HG03571 (cell line): ENCODE results near the gene SPOCK2.

Source experiments
- ATAC-seq: cut with Tn5 transposase; IDR thresholded peaks from one replicate; pipeline ENCODE4 v1.9.1; 2021; ENCODE audit not compliant: unreplicated experiment

The SPOCK2 gene

GRCh38 chr10:72058347-72058898, 29.9 kb downstream of the SPOCK2 start:
- ATAC-seq: no peak

GRCh38 chr10:72056932-72057751, 31.2 kb downstream of the SPOCK2 start:
- no peak for ATAC-seq

GRCh38 chr10:72056113-72056512, 32.2 kb downstream of the SPOCK2 start:
- no peak for ATAC-seq

GRCh38 chr10:72053690-72054089, 34.7 kb downstream of the SPOCK2 start:
- ATAC-seq: no peak

- no peak for ATAC-seq
These were observed 37.5 kb downstream of the SPOCK2 start for GRCh38 chr10:72050873-72051272.

GRCh38 chr10:72049969-72050781, 38.2 kb downstream of the SPOCK2 start:
- no peak for ATAC-seq

GRCh38 chr10:72049472-72049871, 38.9 kb downstream of the SPOCK2 start:
- no peak for ATAC-seq

GRCh38 chr10:72048450-72049124, 39.8 kb downstream of the SPOCK2 start:
- ATAC-seq: peak; percentile 55

GRCh38 chr10:72045586-72045985, 42.8 kb downstream of the SPOCK2 start:
- no peak for ATAC-seq

GRCh38 chr10:72044417-72045041, 43.8 kb downstream of the SPOCK2 start:
- ATAC-seq: no peak

GRCh38 chr10:72043016-72043834, 45.1 kb downstream of the SPOCK2 start:
- ATAC-seq: no peak

GRCh38 chr10:72041491-72041890, 46.9 kb downstream of the SPOCK2 start:
- no peak for ATAC-seq

GRCh38 chr10:72039377-72039776, 49.0 kb downstream of the SPOCK2 start:
- ATAC-seq: no peak

- ATAC-seq: no peak
These were observed 49.8 kb downstream of the SPOCK2 start for GRCh38 chr10:72038458-72039001.

GRCh38 chr10:72037811-72038210, 50.5 kb downstream of the SPOCK2 start:
- no peak for ATAC-seq

GRCh38 chr10:72037266-72037665, 51.1 kb downstream of the SPOCK2 start:
- ATAC-seq: no peak

GRCh38 chr10:72035252-72035887, 53.0 kb downstream of the SPOCK2 start:
- ATAC-seq: no peak

GRCh38 chr10:72034761-72035160, 53.6 kb downstream of the SPOCK2 start:
- ATAC-seq: no peak

- ATAC-seq: no peak
These were observed 54.3 kb downstream of the SPOCK2 start for GRCh38 chr10:72034040-72034499.
